GM21423 (cell line): ENCODE measurements around the gene FOXA3.

ENCODE experiments used
- ATAC-seq: cut with Tn5 transposase; IDR thresholded peaks from one replicate; pipeline ENCODE4 v1.9.1; 2021; ENCODE audit warnings: mild to moderate bottlenecking, moderate library complexity; ENCODE audit not compliant: unreplicated experiment

The FOXA3 gene

GRCh38 chr19:45863840-45864628, at the start of gene FOXA3:
Gene FOXA3 (plus strand): TSS chr19:45864326. CDS start chr19:45864457, 131 bp downstream.
- peak; percentile 35 for ATAC-seq

- no peak for ATAC-seq
Observed at GRCh38 chr19:45814851-45815480, 49.2 kb upstream of the FOXA3 start, which contains the start of gene RSPH6A. Gene RSPH6A (minus strand): TSS chr19:45815308. CDS start chr19:45815176, 132 bp downstream.

- no peak for ATAC-seq
Observed at GRCh38 chr19:45815481-45816216, 48.5 kb upstream of the FOXA3 start.

GRCh38 chr19:45816236-45817009, 47.7 kb upstream of the FOXA3 start:
- ATAC-seq = no peak

- ATAC-seq = peak; percentile 79
Observed at GRCh38 chr19:45817010-45817724, 47.0 kb upstream of the FOXA3 start.

GRCh38 chr19:45817725-45818301, 46.3 kb upstream of the FOXA3 start:
- no peak for ATAC-seq

GRCh38 chr19:45819769-45820168, 44.4 kb upstream of the FOXA3 start:
- no peak for ATAC-seq

- no peak for ATAC-seq
Observed at GRCh38 chr19:45820413-45821102, 43.6 kb upstream of the FOXA3 start.

GRCh38 chr19:45821103-45821521, 43.0 kb upstream of the FOXA3 start:
- no peak for ATAC-seq

- no peak for ATAC-seq
Observed at GRCh38 chr19:45821570-45821969, 42.6 kb upstream of the FOXA3 start.

GRCh38 chr19:45822716-45823115, 41.4 kb upstream of the FOXA3 start:
- ATAC-seq = no peak

- ATAC-seq = no peak
Observed at GRCh38 chr19:45823182-45823581, 40.9 kb upstream of the FOXA3 start.

GRCh38 chr19:45824041-45824471, 40.1 kb upstream of the FOXA3 start:
- ATAC-seq = no peak

- no peak for ATAC-seq
Observed at GRCh38 chr19:45824531-45825262, 39.4 kb upstream of the FOXA3 start.

- ATAC-seq = no peak
Observed at GRCh38 chr19:45825263-45825605, 38.9 kb upstream of the FOXA3 start.

GRCh38 chr19:45825917-45826893, 37.9 kb upstream of the FOXA3 start:
- no peak for ATAC-seq

GRCh38 chr19:45826934-45827333, 37.2 kb upstream of the FOXA3 start:
- no peak for ATAC-seq
